DOHH2 (cell line): ENCODE results near the gene NRROS.

Source experiments
- CTCF ChIP-seq: fragments of 200-600 bp; sonication (generic); IDR thresholded peaks from one replicate; pipeline ENCODE4 v1.5.1; 2014; ENCODE audit warnings: antibody characterized with exemption, mild to moderate bottlenecking, low read depth, low read length; ENCODE audit not compliant: poor library complexity, severe bottlenecking
- EZH2phosphoT487 ChIP-seq: fragments of 200-600 bp; sonication (generic); IDR thresholded peaks from 2 replicates; pipeline ENCODE4 v1.6.1; 2017; ENCODE audit warnings: borderline replicate concordance, mild to moderate bottlenecking, antibody characterized with exemption, low read length, moderate library complexity, mixed read lengths

GRCh38 chr3:196691386-196691785 is 51.9 kb downstream of the NRROS start:
- TF ChIP-seq CTCF (no peak), EZH2phosphoT487 (no peak)
